Measurements from ENCODE around the gene CEP112. TPM values are rescaled to one million over a fixed set of nuclear protein-coding genes. Genes with fewer than 3 reads are reported as not detected.

Gene CEP112
- total and polyA plus RNA-seq, 10 of the 15 experiments (the other 5 are each of a cell fraction or from before 2014, with no cell fraction given), result 0.11 to 3.8 (median 0.32) TPM; not detected in 1

- ATAC-seq (no peak), FAIRE-seq (no peak), DNase-seq (ENCODE audit: low read depth, low spot score) (no peak)
- POLR2A ChIA-PET, result no interaction called here
- BruUV-seq (replicated peaks), result no TSS peak
- no peak overlapping the region for H2AFZ ChIP-seq (ENCODE audit: control insufficient read depth, low read depth, low read length)
- in situ Hi-C loops (cut with MboI) (no loop called here), intact Hi-C loops (cut with micrococcal nuclease; ENCODE audit: unreplicated experiment) (no loop called here)
- TF ChIP-seq PAX8 (IDR thresholded peaks at IDR 0.05) (no peak), ZNF207 (IDR thresholded peaks at IDR 0.05; ENCODE audit: borderline replicate concordance) (no peak), ZBED1 (IDR thresholded peaks at IDR 0.05; ENCODE audit: borderline replicate concordance) (no peak), MLLT1 (IDR thresholded peaks at IDR 0.05) (no peak), ZNF24 (IDR thresholded peaks at IDR 0.05) (no peak), CREM (IDR thresholded peaks at IDR 0.05; ENCODE audit: low read depth) (no peak), RBBP5 (conservative IDR thresholded peaks at IDR 0.05) (no peak), MYB (IDR thresholded peaks at IDR 0.05; ENCODE audit: borderline replicate concordance, low read depth, low read length) (no peak), ZBTB33 (IDR thresholded peaks at IDR 0.05) (no peak), HDAC2 (IDR thresholded peaks at IDR 0.05) (no peak), SMAD5 (IDR thresholded peaks at IDR 0.05; ENCODE audit: low read depth) (no peak), MTA2 (IDR thresholded peaks at IDR 0.05; ENCODE audit: low read depth) (no peak), IRF4 (IDR thresholded peaks at IDR 0.05; ENCODE audit: low read depth, low read length) (no peak), RAD21 (IDR thresholded peaks at IDR 0.05; ENCODE audit: insufficient read depth, low read depth, low read length) (no peak), ATF7 (IDR thresholded peaks at IDR 0.05; ENCODE audit: low read depth) (no peak), POLR2A (IDR thresholded peaks at IDR 0.05; ENCODE audit: low read depth, low read length) (no peak), HDGF (IDR thresholded peaks at IDR 0.05) (no peak)
- no peak overlapping the region for H3K27ac ChIP-seq (ENCODE audit: control insufficient read depth, insufficient read depth)
- no peaks in the 10 kb centered on the region for H3K79me2 ChIP-seq (ENCODE audit: control insufficient read depth, insufficient read depth, low read length)
- 22% methylated on average over 3 of the region's 3 CpGs for WGBS (ENCODE audit: insufficient coverage, insufficient replicate concordance, low lambda C conversion rate, missing lambda C conversion rate)
- SMC1A ChIA-PET (ENCODE audit: uncharacterized antibody, unreplicated experiment), result no interaction called here
- RAD21 ChIA-PET (ENCODE audit: unreplicated experiment), result no interaction called here
- no peak overlapping the region for H3K9ac ChIP-seq (ENCODE audit: control insufficient read depth, insufficient read depth, low read length)
- no peak overlapping the region for H3K4me2 ChIP-seq (ENCODE audit: control insufficient read depth, insufficient read depth)
- CTCF ChIA-PET, result interaction anchor here (1.0 kb wide), 1 partner anchor 19 kb away, joined by 3 read pairs; no protein-coding TSS in a partner anchor
- no peaks in the 10 kb centered on the region; a peak in 1 of 4 replicates for H3K27me3 ChIP-seq (replicated peaks in 1 of 2; ENCODE audit: control insufficient read depth in 2 of 2, insufficient read depth in 2 of 2, low read length in 1 of 2)
- no peaks in the 10 kb centered on the region for H3K4me1 ChIP-seq (ENCODE audit: control insufficient read depth, insufficient read depth, low read length)
- H3K4me3 ChIP-seq, result no peak overlapping the region
- no peaks in the 10 kb centered on the region; the same call in 2 of the 3 replicates for H3K9me3 ChIP-seq (replicated peaks; ENCODE audit: control insufficient read depth, insufficient read depth, low read length)
- H4K20me1 ChIP-seq (ENCODE audit: control insufficient read depth, insufficient read depth), result no peaks in the 10 kb centered on the region
- no peaks in the 10 kb centered on the region for H3K36me3 ChIP-seq (ENCODE audit: control insufficient read depth in 2 of 2, insufficient read depth in 2 of 2, low read length in 1 of 2)
Measured at GRCh38 chr17:65637786-65638185, 554.1 kb downstream of the CEP112 start.

All from GM12878 (cell line).